HG02870 (cell line): ENCODE data around the gene CMTR1.

ENCODE experiments used
- ATAC-seq: cut with Tn5 transposase; IDR thresholded peaks from one replicate; pipeline ENCODE4 v1.9.1; 2021; ENCODE audit warnings: mild to moderate bottlenecking, moderate library complexity; ENCODE audit not compliant: unreplicated experiment

Gene CMTR1

GRCh38 chr6:37525460-37526357 is 92.7 kb downstream of the CMTR1 start:
- no peak for ATAC-seq

DNA sequence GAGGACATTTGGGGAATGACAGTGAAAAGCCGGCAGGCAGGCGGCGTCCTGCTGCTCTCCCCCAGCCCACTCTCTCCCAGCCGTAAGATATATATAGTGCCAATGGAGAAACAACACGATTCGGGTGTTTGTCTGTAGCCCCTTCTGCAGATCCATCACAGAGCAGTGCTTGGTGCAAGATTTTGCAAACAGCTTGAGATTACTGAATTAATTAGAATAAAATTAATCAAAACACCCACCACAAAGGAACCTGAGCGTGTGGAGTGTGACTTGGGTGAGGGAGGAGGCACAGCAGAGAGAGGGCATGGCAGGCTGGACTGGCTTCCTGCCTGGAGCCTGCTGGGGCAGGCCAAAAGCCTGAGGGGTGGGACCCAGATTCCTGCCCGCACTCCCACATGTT is 95.5 kb downstream of the CMTR1 start:
- ATAC-seq, result no peak

GRCh38 chr6:37530297-37530696 is 97.3 kb downstream of the CMTR1 start:
- ATAC-seq, result no peak

DNA sequence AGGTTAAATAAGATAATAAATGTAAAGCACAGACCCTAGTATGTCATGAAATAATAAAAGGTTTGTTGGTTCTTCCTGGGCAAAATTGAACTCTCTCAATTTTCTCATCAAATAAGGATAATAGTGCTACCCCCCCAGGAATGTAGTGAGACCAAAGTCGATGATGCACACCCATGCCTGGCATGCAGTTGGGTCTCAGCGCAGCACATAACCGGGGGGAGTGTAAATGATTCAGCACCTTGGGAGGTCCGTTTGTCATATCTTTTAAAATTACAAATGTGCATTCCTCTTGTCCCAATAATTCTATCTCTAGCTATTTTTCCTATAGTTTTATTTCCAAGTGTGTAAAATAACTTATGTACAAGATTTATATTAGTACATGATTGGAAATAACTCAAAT is 98.0 kb downstream of the CMTR1 start:
- ATAC-seq, result no peak
